Endometrial microvascular endothelial cells (primary cell): ENCODE measurements around the gene CFAP65. TPM values are rescaled to one million over a fixed set of nuclear protein-coding genes. Genes with fewer than 3 reads are reported as not detected.

Source experiments
- in situ Hi-C: cut with HindIII; loops from 2 replicates; pipeline ENCODE4 v1.10.0; 2017; ENCODE audit warnings: low sequenced_read_pairs, low pct_unique_long_range_greater_than_20kb; ENCODE audit errors: inconsistent ontology term
- total RNA-seq: library from RNA; depleted of rRNA; stranded (reverse); fragments of >200 nt; gene quantifications from one replicate; pipeline ENCODE4 v1.2.3, GENCODE V29; 2015; ENCODE audit errors: inconsistent ontology term

Gene CFAP65
- total RNA-seq, 1 donor from 2014 or later: not detected

GRCh38 chr2:218999021-218999880, 42.1 kb downstream of the CFAP65 start:
- in situ Hi-C loops: no loop called here

GRCh38 chr2:218998414-218999002, 42.8 kb downstream of the CFAP65 start:
- in situ Hi-C loops: no loop called here

GRCh38 chr2:218997731-218998130, 43.6 kb downstream of the CFAP65 start:
- in situ Hi-C loops: no loop called here

GRCh38 chr2:218996937-218997336, 44.4 kb downstream of the CFAP65 start:
- in situ Hi-C loops: no loop called here

GRCh38 chr2:218995972-218996711, 45.2 kb downstream of the CFAP65 start:
- in situ Hi-C loops: no loop called here

GRCh38 chr2:218995561-218995960, 45.8 kb downstream of the CFAP65 start:
- in situ Hi-C loops: no loop called here

GRCh38 chr2:218993345-218994315, 47.7 kb downstream of the CFAP65 start, which contains the start of gene CRYBA2:
CRYBA2 (minus strand) TSS chr2:218993422; CDS start chr2:218993176, 246 bp downstream.
- in situ Hi-C loops: no loop called here

GRCh38 chr2:218992703-218993344, 48.5 kb downstream of the CFAP65 start:
- in situ Hi-C loops: no loop called here

- in situ Hi-C loops: no loop called here
Measured at GRCh38 chr2:218992196-218992595, 49.1 kb downstream of the CFAP65 start.

GRCh38 chr2:218991674-218992168, 49.6 kb downstream of the CFAP65 start:
- in situ Hi-C loops: no loop called here

- in situ Hi-C loops: no loop called here
Measured at GRCh38 chr2:218990612-218991011, 50.7 kb downstream of the CFAP65 start.

- in situ Hi-C loops: no loop called here
Measured at GRCh38 chr2:218990052-218990451, 51.3 kb downstream of the CFAP65 start.

GRCh38 chr2:218988650-218989049, 52.7 kb downstream of the CFAP65 start:
- in situ Hi-C loops: no loop called here

GRCh38 chr2:218988164-218988563, 53.2 kb downstream of the CFAP65 start:
- in situ Hi-C loops: no loop called here

- in situ Hi-C loops: no loop called here
Measured at GRCh38 chr2:218986148-218986761, 55.1 kb downstream of the CFAP65 start.

- in situ Hi-C loops: no loop called here
Measured at GRCh38 chr2:218985325-218986091, 55.8 kb downstream of the CFAP65 start.

- in situ Hi-C loops: no loop called here
Measured at GRCh38 chr2:218985021-218985324, 56.3 kb downstream of the CFAP65 start, which contains the start of gene FEV. FEV (minus strand) TSS chr2:218985184; CDS start chr2:218985075, 109 bp downstream.
